ENCODE results near the gene CDKAL1.
A peak's percentile ranks its signal among the peaks of the same experiment; 100 is the strongest.
"Not testable (repeated sequence)": the region's sequence is repeated elsewhere in the genome, so short reads cannot be mapped to it uniquely, and the experiment has no call there.

Gene CDKAL1

DNA sequence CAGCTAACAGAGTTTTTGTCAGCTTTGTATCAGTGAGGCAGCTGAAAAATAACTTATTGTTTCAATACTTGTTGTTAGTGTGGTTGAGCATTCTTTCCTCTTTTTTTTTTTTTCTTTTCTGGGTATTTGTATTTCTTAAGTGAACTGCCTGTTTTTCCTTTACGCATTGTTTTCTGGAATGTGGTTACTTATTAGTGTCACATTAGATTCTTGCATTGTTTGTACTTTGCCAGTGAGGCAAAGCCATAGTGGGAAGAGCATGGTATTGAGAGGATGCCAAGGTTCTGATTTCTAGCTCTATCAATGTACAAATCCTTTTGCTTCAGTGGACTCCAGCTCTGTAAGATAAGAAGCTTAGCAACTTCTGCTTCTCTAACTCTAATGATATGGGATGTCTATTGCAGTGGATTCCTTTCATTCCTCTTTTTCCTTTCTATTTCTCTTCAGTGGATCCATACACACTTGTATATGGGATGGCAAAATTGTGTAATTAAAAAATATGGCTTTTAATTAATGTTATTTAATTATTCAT, 3.9 kb downstream of the CDKAL1 start:
- H3K4me3 Mint-ChIP-seq: no peak overlapping the region
- no peak for DNase-seq (ENCODE audit: low spot score)
- H3K36me3 Mint-ChIP-seq (ENCODE audit: low read depth): peaks cover 37% of the 10 kb centered on the region
- no peaks in the 10 kb centered on the region for H3K27me3 Mint-ChIP-seq (ENCODE audit: low read depth)
- H3K27ac Mint-ChIP-seq: no peak overlapping the region
- H3K4me1 Mint-ChIP-seq (ENCODE audit: low read depth): peaks cover 55% of the 10 kb centered on the region
- H3K9me3 Mint-ChIP-seq: no peaks in the 10 kb centered on the region

DNA sequence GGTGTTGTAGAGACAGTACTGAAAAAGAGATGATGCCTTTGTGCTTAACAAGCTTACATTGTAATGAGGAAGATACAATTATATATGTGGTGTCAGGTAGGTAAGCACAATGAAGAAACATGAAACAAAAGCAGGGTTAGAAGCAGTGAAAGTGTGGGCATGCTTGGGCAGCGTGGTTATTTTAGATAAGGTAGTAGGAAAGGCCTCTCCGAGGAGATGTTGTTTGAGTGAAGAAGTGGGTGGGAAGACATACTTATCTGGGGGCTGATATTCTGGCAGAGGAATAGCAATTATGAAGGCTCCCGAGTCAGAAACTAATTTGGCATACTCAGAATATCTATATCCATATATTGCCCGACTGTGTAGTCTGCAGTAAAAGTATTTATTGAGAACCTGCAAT, 4.7 kb downstream of the CDKAL1 start:
- no peak for DNase-seq (ENCODE audit: low spot score)
- peaks cover 37% of the 10 kb centered on the region for H3K36me3 Mint-ChIP-seq (ENCODE audit: low read depth)
- no peak overlapping the region for H3K27ac Mint-ChIP-seq
- no peak overlapping the region for H3K4me3 Mint-ChIP-seq
- no peaks in the 10 kb centered on the region for H3K27me3 Mint-ChIP-seq (ENCODE audit: low read depth)
- H3K4me1 Mint-ChIP-seq (ENCODE audit: low read depth): peaks cover 53% of the 10 kb centered on the region
- H3K9me3 Mint-ChIP-seq: no peaks in the 10 kb centered on the region

- H3K36me3 Mint-ChIP-seq (ENCODE audit: low read depth): peaks cover 39% of the 10 kb centered on the region
- no peaks in the 10 kb centered on the region for H3K9me3 Mint-ChIP-seq
- DNase-seq (ENCODE audit: low spot score): peak; percentile 3
- H3K4me3 Mint-ChIP-seq: no peak overlapping the region
- no peaks in the 10 kb centered on the region for H3K27me3 Mint-ChIP-seq (ENCODE audit: low read depth)
- H3K4me1 Mint-ChIP-seq (ENCODE audit: low read depth): peaks cover 55% of the 10 kb centered on the region
- H3K27ac Mint-ChIP-seq: no peak overlapping the region
Observed at GRCh38 chr6:20539387-20539786, 5.1 kb downstream of the CDKAL1 start.

GRCh38 chr6:20540683-20541082, 6.4 kb downstream of the CDKAL1 start:
- Mint-ChIP-seq H3K27ac (no peak overlapping the region), H3K9me3 (no peaks in the 10 kb centered on the region), H3K4me3 (no peak overlapping the region), H3K36me3 (ENCODE audit: low read depth) (peaks cover 44% of the 10 kb centered on the region), H3K27me3 (ENCODE audit: low read depth) (no peaks in the 10 kb centered on the region), H3K4me1 (ENCODE audit: low read depth) (peaks cover 52% of the 10 kb centered on the region)
- no peak for DNase-seq (ENCODE audit: low spot score)

- Mint-ChIP-seq H3K4me3 (no peak overlapping the region), H3K4me1 (ENCODE audit: low read depth) (peaks cover 53% of the 10 kb centered on the region), H3K27me3 (ENCODE audit: low read depth) (no peaks in the 10 kb centered on the region), H3K27ac (no peak overlapping the region), H3K36me3 (ENCODE audit: low read depth) (peaks cover 47% of the 10 kb centered on the region), H3K9me3 (no peaks in the 10 kb centered on the region)
- no peak for DNase-seq (ENCODE audit: low spot score)
Observed at GRCh38 chr6:20541382-20541781, 7.1 kb downstream of the CDKAL1 start.

GRCh38 chr6:20542927-20543602, 8.8 kb downstream of the CDKAL1 start:
- no peaks in the 10 kb centered on the region for H3K9me3 Mint-ChIP-seq
- DNase-seq (ENCODE audit: low spot score): peak; percentile 56
- H3K27me3 Mint-ChIP-seq (ENCODE audit: low read depth): no peaks in the 10 kb centered on the region
- peaks cover 59% of the 10 kb centered on the region for H3K4me1 Mint-ChIP-seq (ENCODE audit: low read depth)
- H3K36me3 Mint-ChIP-seq (ENCODE audit: low read depth): peaks cover 56% of the 10 kb centered on the region
- peak overlapping the region; percentile 69 for H3K27ac Mint-ChIP-seq
- H3K4me3 Mint-ChIP-seq: peak overlapping the region; percentile 15

DNA sequence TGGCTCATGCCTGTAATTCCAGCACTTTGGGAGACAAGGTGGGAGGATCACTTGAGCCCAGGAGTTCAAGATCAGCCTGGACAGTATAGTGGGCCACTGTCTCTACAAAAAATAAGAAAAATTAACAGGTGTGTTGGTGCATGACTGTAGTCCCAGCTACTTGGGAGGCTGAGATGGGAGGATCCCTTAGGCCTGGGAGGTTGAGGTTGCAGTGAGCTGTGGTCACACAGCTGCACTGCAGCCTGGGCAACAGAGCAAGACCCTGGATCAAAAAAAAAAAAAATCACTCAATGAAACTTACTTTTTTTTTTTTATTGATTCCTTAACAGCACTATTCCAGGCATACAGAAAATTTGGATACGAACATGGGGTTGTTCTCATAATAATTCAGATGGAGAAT, 14.0 kb downstream of the CDKAL1 start:
- no peak overlapping the region for H3K4me3 Mint-ChIP-seq
- H3K27ac Mint-ChIP-seq: no peak overlapping the region
- H3K9me3 Mint-ChIP-seq: no peaks in the 10 kb centered on the region
- H3K27me3 Mint-ChIP-seq (ENCODE audit: low read depth): no peaks in the 10 kb centered on the region
- DNase-seq (ENCODE audit: low spot score): no peak
- peaks cover 41% of the 10 kb centered on the region for H3K36me3 Mint-ChIP-seq (ENCODE audit: low read depth)
- H3K4me1 Mint-ChIP-seq (ENCODE audit: low read depth): peaks cover 38% of the 10 kb centered on the region

DNA sequence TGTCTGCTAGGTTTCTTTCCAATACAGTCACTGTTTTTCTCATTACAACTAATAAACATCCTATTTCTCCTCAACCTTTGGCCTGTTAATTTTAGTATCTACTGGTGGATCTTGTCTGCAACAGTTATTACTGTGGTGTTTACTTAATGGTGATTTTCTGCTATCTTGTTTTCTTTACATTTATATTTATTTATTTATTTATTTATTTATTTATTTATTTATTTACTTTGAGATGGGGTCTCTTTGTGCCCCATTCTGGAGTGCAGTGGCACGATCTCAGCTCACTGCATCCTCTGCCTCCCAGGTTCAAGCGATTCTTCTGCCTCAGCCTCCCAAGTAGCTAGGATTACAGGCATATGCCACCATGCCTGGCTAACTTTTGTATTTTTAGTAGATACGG, 15.1 kb downstream of the CDKAL1 start:
- H3K27ac Mint-ChIP-seq; H3K27me3 Mint-ChIP-seq (ENCODE audit: low read depth); DNase-seq (ENCODE audit: low spot score); H3K4me3 Mint-ChIP-seq; H3K9me3 Mint-ChIP-seq: not testable (repeated sequence)
- Mint-ChIP-seq H3K4me1 (ENCODE audit: low read depth) (peaks cover 34% of the 10 kb centered on the region), H3K36me3 (ENCODE audit: low read depth) (peaks cover 38% of the 10 kb centered on the region)

DNA sequence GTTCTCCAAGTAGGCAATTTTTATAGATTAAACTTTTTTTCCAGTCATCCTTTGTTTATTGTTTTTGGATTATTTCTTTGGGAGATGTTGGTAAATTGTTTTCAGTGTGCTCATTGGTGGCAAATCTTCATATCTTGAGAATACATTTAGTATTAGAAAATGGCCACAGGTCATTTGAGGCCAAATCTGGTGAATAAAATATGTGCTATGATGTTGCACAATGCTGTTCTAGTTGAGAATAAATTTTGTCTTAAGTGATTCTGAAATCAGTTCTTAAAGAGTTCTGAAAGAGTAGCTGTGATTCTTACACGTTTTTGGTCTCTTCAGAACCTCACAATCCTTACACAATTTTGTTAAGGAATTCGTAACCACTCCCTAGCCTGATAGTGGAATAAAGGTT, 20.1 kb downstream of the CDKAL1 start:
- Mint-ChIP-seq H3K36me3 (ENCODE audit: low read depth) (peaks cover 19% of the 10 kb centered on the region), H3K9me3 (no peaks in the 10 kb centered on the region), H3K4me3 (no peak overlapping the region), H3K27ac (no peak overlapping the region), H3K27me3 (ENCODE audit: low read depth) (no peaks in the 10 kb centered on the region), H3K4me1 (ENCODE audit: low read depth) (peaks cover 6% of the 10 kb centered on the region)
- no peak for DNase-seq (ENCODE audit: low spot score)

DNA sequence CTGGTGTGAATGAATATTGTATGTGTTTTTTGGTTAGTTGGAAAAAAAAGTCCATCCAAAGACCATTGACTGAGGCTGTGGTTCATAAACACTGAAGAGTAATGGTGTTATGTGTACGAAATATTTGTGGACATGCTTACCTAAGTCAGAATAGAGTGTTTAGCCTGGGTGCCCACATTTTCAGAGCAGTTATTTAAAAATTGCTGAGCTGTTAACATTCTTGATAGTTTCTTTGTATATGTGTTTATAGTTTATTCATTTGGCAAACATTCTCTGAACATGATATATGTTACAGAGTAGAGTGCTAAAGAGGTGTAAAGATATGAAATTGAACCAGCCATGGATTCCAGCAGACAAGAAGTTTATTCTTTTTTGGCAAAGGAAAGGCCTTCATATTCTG, 20.6 kb downstream of the CDKAL1 start:
- no peak for DNase-seq (ENCODE audit: low spot score)
- H3K27ac Mint-ChIP-seq: no peak overlapping the region
- H3K4me3 Mint-ChIP-seq: no peak overlapping the region
- H3K4me1 Mint-ChIP-seq (ENCODE audit: low read depth): peaks cover 6% of the 10 kb centered on the region
- H3K9me3 Mint-ChIP-seq: no peaks in the 10 kb centered on the region
- H3K36me3 Mint-ChIP-seq (ENCODE audit: low read depth): peaks cover 19% of the 10 kb centered on the region
- H3K27me3 Mint-ChIP-seq (ENCODE audit: low read depth): no peaks in the 10 kb centered on the region

- Mint-ChIP-seq H3K9me3 (no peaks in the 10 kb centered on the region), H3K4me1 (ENCODE audit: low read depth) (peaks cover 7% of the 10 kb centered on the region), H3K4me3 (no peak overlapping the region), H3K27me3 (ENCODE audit: low read depth) (no peaks in the 10 kb centered on the region), H3K36me3 (ENCODE audit: low read depth) (peaks cover 7% of the 10 kb centered on the region), H3K27ac (no peak overlapping the region)
- no peak for DNase-seq (ENCODE audit: low spot score)
Observed at GRCh38 chr6:20559924-20560551, 25.8 kb downstream of the CDKAL1 start.

DNA sequence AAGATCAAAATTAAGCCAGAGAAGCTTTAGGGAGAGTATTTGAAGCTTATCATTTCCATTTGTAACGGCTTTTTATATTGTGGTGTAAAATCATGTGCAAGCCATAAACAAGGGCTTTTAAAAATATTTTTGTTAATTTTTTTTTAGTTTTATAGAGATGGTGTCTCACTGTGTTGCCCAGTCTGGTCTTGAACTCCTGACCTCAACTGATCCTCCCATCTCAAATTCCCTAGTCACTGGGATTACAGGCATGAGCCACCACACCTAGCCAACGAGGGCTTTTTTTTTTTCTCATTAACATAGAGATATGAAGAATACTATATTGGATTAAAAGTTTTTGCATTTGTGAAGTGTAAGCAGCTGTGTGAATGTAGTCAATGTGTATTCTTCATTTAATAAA, 29.1 kb downstream of the CDKAL1 start:
- Mint-ChIP-seq H3K9me3 (no peaks in the 10 kb centered on the region), H3K27me3 (ENCODE audit: low read depth) (no peaks in the 10 kb centered on the region), H3K4me3 (no peak overlapping the region), H3K27ac (no peak overlapping the region), H3K36me3 (ENCODE audit: low read depth) (peaks cover 5% of the 10 kb centered on the region), H3K4me1 (ENCODE audit: low read depth) (peaks cover 13% of the 10 kb centered on the region)
- DNase-seq (ENCODE audit: low spot score): no peak

DNA sequence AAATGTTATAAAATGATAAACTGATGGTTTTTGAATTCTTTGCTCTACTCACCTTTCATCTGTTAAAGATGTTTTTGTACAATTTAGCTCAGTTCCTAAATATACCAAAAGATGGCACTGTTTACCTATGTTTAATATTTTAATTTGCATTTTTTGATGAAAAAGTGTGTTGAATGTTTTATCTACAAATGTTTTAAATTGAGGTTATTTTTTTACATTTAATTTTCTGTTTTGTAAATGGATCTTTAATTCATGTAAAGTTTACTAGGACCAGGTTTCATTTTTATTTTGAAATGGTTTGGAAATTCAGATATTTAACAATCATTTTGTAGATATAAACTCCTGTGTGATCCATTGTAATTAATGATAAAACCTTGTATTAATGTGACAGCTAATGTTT, 30.0 kb downstream of the CDKAL1 start:
- peaks cover 15% of the 10 kb centered on the region for H3K4me1 Mint-ChIP-seq (ENCODE audit: low read depth)
- no peak overlapping the region for H3K4me3 Mint-ChIP-seq
- H3K27ac Mint-ChIP-seq: no peak overlapping the region
- H3K27me3 Mint-ChIP-seq (ENCODE audit: low read depth): no peaks in the 10 kb centered on the region
- H3K36me3 Mint-ChIP-seq (ENCODE audit: low read depth): peaks cover 7% of the 10 kb centered on the region
- no peak for DNase-seq (ENCODE audit: low spot score)
- peaks cover 3% of the 10 kb centered on the region for H3K9me3 Mint-ChIP-seq

GRCh38 chr6:20564777-20565176, 30.5 kb downstream of the CDKAL1 start:
- Mint-ChIP-seq H3K27ac (no peak overlapping the region), H3K36me3 (ENCODE audit: low read depth) (peaks cover 7% of the 10 kb centered on the region), H3K4me1 (ENCODE audit: low read depth) (peaks cover 15% of the 10 kb centered on the region), H3K27me3 (ENCODE audit: low read depth) (no peaks in the 10 kb centered on the region), H3K4me3 (peak overlapping the region; percentile 38), H3K9me3 (peaks cover 3% of the 10 kb centered on the region)
- DNase-seq (ENCODE audit: low spot score): no peak

All from T-helper 2 cell treated with Interferon-gamma antibody and Interleukin-4, amounts not matched to agents 5 μg/mL and 100 μg/mL, for 36 hours (primary cell).